ENCODE measurements around the gene DDAH2.

Gene DDAH2

GRCh38 chr6:31760790-31761189 lies 31.7 kb upstream of the DDAH2 start:
- DNase-seq: no peak

GRCh38 chr6:31758281-31758680 lies 29.2 kb upstream of the DDAH2 start:
- DNase-seq: no peak

- no peak for DNase-seq
Measured at GRCh38 chr6:31752739-31753319, 23.7 kb upstream of the DDAH2 start.

GRCh38 chr6:31750411-31751022 lies 21.4 kb upstream of the DDAH2 start:
- no peak for DNase-seq

GRCh38 chr6:31749301-31750036 lies 20.4 kb upstream of the DDAH2 start:
- no peak for DNase-seq

- no peak for DNase-seq
Measured at GRCh38 chr6:31744422-31744821, 15.3 kb upstream of the DDAH2 start.

- no peak for DNase-seq
Measured at GRCh38 chr6:31742894-31743293, 13.8 kb upstream of the DDAH2 start.

GRCh38 chr6:31741815-31742214 lies 12.7 kb upstream of the DDAH2 start:
- no peak for DNase-seq

GRCh38 chr6:31740397-31741223 lies 11.5 kb upstream of the DDAH2 start:
- no peak for DNase-seq

GRCh38 chr6:31739639-31740396 lies 10.7 kb upstream of the DDAH2 start, which contains the start of gene MSH5:
Gene MSH5 (plus strand): TSS chr6:31740005. CDS start chr6:31740467, 462 bp downstream.
- DNase-seq: peak; percentile 94

- DNase-seq: no peak
Measured at GRCh38 chr6:31737991-31738979, 9.2 kb upstream of the DDAH2 start.

- DNase-seq: no peak
Measured at GRCh38 chr6:31737315-31737990, 8.4 kb upstream of the DDAH2 start.

- no peak for DNase-seq
Measured at GRCh38 chr6:31736768-31737314, 7.7 kb upstream of the DDAH2 start.

GRCh38 chr6:31736021-31736767 lies 7.1 kb upstream of the DDAH2 start, which contains the start of gene CLIC1:
Gene CLIC1 (minus strand): TSS chr6:31736530. CDS start chr6:31736300, 230 bp downstream.
- peak; percentile 81 for DNase-seq

- DNase-seq: peak; percentile 53
Measured at GRCh38 chr6:31734821-31735406, 5.8 kb upstream of the DDAH2 start.

- no peak for DNase-seq
Measured at GRCh38 chr6:31734247-31734820, 5.2 kb upstream of the DDAH2 start.

- no peak for DNase-seq
Measured at GRCh38 chr6:31733734-31734133, 4.6 kb upstream of the DDAH2 start.

GRCh38 chr6:31732029-31732428 lies 2.9 kb upstream of the DDAH2 start:
- DNase-seq: no peak

GRCh38 chr6:31730631-31731086 lies 1.6 kb upstream of the DDAH2 start:
- DNase-seq: no peak
